HG03460 (cell line): Measurements from ENCODE around the gene ZNF669.

ENCODE experiments used
- ATAC-seq: cut with Tn5 transposase; IDR thresholded peaks from one replicate; pipeline ENCODE4 v1.9.1; 2021; ENCODE audit not compliant: unreplicated experiment

ZNF669 gene

GRCh38 chr1:247077213-247077612 lies 26.9 kb downstream of the ZNF669 start:
- no peak for ATAC-seq

- no peak for ATAC-seq
Observed at GRCh38 chr1:247070645-247071044, 33.5 kb downstream of the ZNF669 start.

DNA sequence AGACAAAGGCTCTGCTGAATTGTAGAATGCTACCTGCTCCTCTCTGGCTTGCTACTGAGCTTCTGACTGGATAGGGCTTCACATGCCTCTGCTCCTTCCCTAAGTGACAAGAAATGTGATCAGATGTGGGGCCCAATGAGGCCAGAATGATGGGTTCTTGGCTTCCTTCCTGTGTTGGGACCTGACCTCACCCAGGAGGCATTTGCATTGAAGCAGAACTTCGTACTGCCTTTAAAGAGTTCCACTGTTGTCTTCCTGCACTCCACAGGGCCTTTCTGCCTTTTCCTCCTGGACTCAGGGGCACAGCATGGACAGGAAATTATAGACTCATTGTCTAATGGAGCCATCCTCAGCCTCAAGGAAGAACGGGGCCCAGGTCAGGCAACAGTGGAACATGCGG lies 39.9 kb downstream of the ZNF669 start:
- ATAC-seq = no peak

DNA sequence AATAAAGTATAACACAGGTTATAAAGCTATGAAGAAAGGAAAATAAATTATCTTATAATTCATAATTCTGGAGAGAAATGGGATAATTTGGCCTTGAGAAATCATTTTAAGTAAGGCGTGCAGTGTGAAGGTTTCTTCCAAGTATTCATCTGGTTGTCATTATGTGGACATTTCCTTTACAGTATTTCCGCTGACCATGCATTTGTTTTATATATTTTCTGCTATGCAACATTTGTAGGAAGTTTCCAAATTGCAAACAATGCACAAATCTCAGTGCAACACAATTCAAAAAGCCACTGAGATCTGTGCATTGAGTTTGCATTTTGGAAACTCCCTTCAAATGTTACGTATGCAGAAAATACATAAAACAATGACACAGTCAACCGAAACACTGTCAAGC lies 43.4 kb downstream of the ZNF669 start:
- no peak for ATAC-seq

DNA sequence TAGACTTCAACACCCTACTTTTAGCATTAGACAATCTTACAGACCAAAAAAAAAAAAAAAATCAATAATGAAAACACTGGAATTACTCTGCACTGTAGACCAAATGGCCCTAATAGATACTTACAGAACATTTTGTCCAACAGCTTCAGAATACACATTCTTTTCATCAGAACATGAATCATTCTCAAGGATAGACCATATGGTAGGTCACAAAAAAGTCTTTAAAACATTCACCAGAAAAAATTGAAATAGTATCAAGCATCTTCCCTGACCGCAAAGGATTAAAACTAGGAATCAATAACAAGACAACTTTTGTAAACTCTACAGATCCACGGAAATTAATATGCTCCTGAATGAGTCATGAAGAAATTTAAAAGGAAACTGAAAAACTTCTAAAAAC lies 48.1 kb downstream of the ZNF669 start:
- no peak for ATAC-seq

- no peak for ATAC-seq
Observed at GRCh38 chr1:247054992-247055415, 49.2 kb downstream of the ZNF669 start.
